Activated CD4-positive, alpha-beta T cell treated with anti-CD3 and anti-CD28 coated beads, Interleukin-2, amount 50 U/mL, for 24 hours (primary cell): ENCODE results near the gene GOLM1.
"Not testable (repeated sequence)": the region's sequence is repeated elsewhere in the genome, so short reads cannot be mapped to it uniquely, and the experiment has no call there.

Experiments
- DNase-seq, 2 donors: peaks; one replicate each; pipeline ENCODE4 v3.0.0-alpha.2; 2020; ENCODE audit warnings: low read depth in 1 of 2, low spot score in 1 of 2

Gene GOLM1

GRCh38 chr9:86098824-86099700 lies at the start of gene GOLM1:
Gene GOLM1, minus strand, starts transcription at chr9:86099558. Its CDS starts 20,238 bp downstream, at chr9:86079320.
- DNase-seq: no peak

- not testable (repeated sequence) for DNase-seq
Observed at GRCh38 chr9:86146671-86147070, 47.3 kb upstream of the GOLM1 start.

GRCh38 chr9:86145960-86146359 lies 46.6 kb upstream of the GOLM1 start:
- DNase-seq: not testable (repeated sequence)

- no peak for DNase-seq
Observed at GRCh38 chr9:86142973-86143372, 43.6 kb upstream of the GOLM1 start.

- DNase-seq: no peak
Observed at GRCh38 chr9:86141843-86142242, 42.5 kb upstream of the GOLM1 start.

- no peak for DNase-seq
Observed at GRCh38 chr9:86135371-86135770, 36.0 kb upstream of the GOLM1 start.

- DNase-seq: no peak
Observed at GRCh38 chr9:86134361-86134760, 35.0 kb upstream of the GOLM1 start.

- DNase-seq: no peak
Observed at GRCh38 chr9:86128235-86128822, 29.0 kb upstream of the GOLM1 start.

GRCh38 chr9:86126998-86127972 lies 27.9 kb upstream of the GOLM1 start:
- DNase-seq: no peak

GRCh38 chr9:86122311-86122710 lies 23.0 kb upstream of the GOLM1 start:
- no peak for DNase-seq

GRCh38 chr9:86119457-86119856 lies 20.1 kb upstream of the GOLM1 start:
- DNase-seq: no peak

- DNase-seq: no peak
Observed at GRCh38 chr9:86116425-86116824, 17.1 kb upstream of the GOLM1 start.

- no peak for DNase-seq
Observed at GRCh38 chr9:86115886-86116285, 16.5 kb upstream of the GOLM1 start.

- DNase-seq: no peak
Observed at GRCh38 chr9:86112057-86112456, 12.7 kb upstream of the GOLM1 start.

- DNase-seq: no peak
Observed at GRCh38 chr9:86102626-86103025, 3.3 kb upstream of the GOLM1 start.

GRCh38 chr9:86099701-86100364 lies 475 bp upstream of the GOLM1 start:
- no peak for DNase-seq

- DNase-seq: no peak
Observed at GRCh38 chr9:86097510-86098224, 1.7 kb downstream of the GOLM1 start.

- DNase-seq: no peak
Observed at GRCh38 chr9:86096386-86096785, 3.0 kb downstream of the GOLM1 start.

GRCh38 chr9:86093788-86094555 lies 5.4 kb downstream of the GOLM1 start:
- DNase-seq: no peak
